IPS-NIHi11 (cell line): Measurements from ENCODE around the gene FLNB.

Experiments used
- DNase-seq: peaks from one replicate; pipeline ENCODE4 v3.0.0; 2012; ENCODE audit warnings: mixed read lengths, low spot score

FLNB gene

DNA sequence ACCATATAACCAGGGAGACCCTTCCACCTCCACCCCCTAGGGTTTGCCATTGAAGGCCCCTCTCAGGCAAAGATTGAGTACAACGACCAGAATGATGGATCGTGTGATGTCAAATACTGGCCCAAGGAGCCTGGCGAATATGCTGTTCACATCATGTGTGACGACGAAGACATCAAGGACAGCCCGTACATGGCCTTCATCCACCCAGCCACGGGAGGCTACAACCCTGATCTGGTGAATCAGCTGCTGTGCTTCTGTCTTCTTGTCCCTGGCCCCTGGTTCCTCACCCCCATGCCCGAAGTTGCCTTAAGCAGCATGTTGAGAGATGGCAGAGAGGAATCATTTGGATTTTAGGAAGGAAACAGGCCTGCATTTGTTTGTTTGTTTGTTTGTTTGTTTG, 98.4 kb downstream of the FLNB start:
- no peak for DNase-seq

DNA sequence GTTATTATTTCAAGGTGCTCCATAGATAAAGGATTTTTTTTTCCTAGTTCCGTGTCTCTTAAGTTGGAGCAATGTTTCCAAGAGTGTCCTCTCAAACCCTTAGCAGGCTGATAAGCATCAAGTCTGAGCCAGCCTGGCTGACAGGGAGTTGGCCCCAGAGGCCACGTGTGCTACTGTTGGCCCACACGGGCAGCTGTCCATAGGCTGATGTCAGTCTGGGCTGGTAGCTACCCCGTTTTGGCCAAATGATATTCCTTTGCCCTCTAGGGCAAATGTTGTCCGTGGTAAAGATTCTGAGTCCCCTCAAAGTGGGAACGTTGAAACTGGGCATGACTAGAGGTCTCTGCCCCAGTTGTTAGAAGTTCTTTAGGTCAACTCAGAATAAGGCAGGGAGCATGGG, 99.4 kb downstream of the FLNB start:
- DNase-seq = no peak

DNA sequence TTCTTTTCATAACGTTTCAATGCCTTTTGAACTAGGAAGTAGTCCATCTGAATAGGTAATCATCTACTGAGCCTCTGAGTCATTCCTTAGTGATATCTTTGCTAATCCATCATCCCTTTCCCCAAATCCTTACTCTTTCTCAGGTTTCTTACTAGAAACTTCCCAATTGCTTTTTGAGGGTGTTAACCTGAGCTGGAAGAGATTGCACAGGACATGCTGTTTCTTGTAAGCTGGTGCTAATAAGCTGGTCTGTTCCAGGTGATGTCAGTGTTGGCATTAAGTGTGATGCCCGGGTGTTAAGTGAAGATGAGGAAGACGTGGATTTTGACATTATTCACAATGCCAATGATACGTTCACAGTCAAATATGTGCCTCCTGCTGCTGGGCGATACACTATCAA, 101.5 kb downstream of the FLNB start:
- DNase-seq = no peak

DNA sequence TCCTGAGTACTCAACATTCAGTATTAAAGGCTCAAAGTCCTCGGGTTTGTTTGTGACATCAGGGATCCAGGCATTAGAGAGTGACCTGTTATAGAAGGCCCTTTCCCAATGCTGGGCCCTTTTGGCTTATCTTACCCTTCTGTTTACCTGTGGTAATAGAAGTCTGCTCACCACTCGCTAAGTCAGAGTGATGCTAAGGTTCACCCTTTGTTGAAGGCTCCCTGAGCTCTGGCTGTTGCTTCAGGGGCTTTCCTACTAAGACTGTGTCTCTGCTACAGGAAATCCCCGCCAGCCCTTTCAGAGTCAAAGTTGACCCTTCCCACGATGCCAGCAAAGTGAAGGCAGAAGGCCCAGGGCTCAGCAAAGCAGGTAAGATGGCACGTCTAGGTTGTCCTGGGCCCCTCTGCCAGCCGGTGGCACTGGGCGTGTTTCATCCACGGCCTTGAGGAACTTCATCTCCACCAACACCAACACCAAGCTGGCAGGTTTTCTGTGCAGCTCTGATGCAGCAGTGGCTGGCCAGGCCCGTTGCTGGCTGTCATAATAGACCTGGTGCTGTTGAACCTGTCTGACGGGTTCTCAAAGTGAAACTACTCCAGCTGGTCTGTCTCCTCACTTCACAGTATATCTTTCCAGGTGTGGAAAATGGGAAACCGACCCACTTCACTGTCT, 103.4 kb downstream of the FLNB start:
- peak; percentile 62 for DNase-seq

DNA sequence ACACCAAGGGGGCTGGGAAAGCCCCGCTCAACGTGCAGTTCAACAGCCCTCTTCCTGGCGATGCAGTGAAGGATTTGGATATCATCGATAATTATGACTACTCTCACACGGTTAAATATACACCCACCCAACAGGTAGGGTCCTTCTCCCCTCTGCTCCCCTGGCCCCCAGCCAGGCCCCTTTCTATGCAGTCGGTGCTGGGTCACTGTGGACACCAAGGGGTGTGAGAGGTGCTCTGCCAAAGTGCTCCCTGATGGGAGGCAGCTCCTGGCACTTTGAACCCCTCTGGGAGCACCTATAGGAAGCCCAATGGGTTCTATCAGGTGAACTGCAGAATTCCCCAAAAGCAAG, 103.9 kb downstream of the FLNB start:
- DNase-seq = no peak

DNA sequence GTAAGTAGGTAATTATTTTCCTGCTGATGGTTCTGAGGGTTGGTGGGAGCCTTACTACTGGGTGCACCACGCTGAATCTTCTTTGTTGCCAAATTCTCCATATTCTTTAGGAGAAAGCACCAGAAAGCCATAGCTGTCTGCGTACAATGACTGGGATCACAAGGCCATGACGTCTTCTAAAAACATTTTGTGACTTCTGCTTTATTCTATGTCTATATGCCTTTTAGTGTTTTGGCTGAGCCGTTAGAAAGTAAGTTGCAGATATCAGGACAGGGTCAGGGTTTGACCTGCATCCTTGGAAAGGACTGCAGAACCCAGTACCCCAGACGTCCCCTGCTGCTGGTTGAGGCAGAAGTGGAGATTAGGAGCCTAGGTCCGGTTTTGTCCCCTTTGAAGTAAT, 107.0 kb downstream of the FLNB start:
- no peak for DNase-seq

DNA sequence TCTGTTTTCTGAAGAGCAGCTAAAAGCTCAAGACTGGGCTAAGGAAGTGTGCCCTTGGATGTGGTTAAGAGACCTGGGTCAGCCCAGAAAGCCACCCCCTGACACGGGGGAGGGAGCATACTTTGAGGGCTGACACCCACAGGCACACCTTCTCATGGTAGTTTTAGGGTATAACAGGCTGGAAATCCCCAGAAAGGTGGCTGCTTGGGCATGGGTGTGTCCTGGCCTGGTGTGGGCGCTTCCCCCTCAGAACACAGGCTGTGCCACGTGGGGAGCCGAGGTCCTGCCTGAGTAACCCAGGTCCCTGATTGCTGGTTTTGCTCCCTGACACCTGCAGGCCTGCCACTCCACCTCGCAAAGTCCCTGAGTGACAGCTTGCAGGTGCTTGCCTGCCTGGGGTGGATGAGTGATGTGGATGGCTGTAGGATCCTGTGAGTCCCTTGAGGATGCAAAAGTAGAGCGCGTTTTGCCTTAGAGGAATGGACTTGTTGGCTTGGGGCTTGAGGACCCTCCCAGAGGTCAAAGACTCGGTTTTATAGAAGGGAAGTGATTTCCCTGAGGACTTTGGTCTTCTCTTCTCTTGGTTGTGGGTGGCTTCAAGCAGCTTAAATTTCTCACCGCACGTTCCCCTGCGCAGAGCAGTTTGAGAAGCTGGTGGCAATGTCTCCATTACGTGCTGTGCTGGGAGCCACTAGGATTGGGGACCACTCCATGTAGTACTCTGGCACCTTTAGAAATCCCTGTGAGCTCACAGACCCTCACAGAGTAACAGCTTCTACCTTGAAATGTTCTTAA, 108.1 kb downstream of the FLNB start:
- no peak for DNase-seq

DNA sequence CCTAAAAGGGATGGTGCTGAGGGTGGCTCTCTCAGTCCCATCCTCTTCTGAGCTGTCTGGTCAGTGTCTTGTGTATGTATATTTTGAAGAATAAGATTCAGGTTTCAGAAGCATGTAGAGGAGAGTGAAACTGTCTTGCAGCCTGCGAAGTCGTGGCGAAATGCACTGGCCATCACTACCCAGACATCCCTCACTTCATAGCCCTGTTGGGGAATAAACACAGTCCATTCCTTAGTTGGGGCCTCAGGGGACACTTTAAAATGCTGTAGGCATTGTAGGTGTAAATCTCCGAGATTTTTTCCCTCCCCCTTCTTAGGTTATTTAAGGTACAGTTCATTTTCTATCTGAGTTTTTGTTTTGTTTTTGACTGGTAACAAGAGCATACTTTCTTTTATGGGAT, 108.8 kb downstream of the FLNB start:
- DNase-seq = no peak

DNA sequence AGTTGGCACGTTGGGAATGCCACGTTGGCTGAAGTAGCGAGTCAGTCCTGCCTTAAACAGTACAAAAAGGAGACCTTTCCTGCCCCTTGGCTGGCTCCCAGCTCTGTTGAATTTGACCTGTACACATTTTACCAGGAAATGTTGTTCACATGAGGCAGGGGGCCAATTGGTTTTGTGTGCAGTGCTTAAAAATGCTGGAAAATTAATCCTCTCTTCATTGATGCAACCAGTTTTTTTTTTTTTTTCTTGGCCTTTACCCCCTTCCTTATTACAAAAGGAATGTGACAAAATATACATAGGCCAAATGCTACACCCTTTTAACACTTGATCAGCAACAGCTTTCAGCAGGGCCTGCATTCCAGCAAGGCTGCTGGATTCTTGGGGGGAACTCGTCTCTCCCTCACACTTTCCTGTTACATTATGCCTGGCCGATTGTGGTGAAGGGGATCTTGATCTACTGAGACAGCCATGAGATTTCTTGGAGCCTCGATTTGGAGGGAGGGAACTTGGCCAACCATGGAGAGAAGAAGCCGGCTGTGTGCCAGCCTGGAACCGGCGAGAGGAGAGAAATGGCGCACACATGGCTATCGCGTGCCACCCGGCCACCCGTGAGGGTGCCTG, 109.4 kb downstream of the FLNB start:
- DNase-seq = no peak

DNA sequence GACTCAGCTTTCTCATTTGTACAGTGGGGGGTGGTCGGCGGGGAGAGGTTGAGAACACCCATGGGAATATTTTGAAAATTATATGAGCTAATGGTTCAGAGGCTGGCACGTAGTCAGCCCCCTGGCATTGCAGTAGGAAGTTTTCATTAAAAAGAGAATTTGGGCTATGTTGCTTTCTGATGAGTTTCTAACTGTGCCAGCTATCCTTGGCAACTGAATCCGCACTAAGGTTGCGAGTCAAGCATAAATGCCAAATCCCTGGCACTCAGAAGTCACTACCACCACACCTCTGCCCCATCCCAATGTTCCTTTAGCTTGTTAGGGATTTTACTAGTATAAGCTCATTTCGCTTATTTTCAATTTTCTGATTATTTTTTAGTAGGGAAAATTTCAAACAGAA, 111.0 kb downstream of the FLNB start:
- no peak for DNase-seq

DNA sequence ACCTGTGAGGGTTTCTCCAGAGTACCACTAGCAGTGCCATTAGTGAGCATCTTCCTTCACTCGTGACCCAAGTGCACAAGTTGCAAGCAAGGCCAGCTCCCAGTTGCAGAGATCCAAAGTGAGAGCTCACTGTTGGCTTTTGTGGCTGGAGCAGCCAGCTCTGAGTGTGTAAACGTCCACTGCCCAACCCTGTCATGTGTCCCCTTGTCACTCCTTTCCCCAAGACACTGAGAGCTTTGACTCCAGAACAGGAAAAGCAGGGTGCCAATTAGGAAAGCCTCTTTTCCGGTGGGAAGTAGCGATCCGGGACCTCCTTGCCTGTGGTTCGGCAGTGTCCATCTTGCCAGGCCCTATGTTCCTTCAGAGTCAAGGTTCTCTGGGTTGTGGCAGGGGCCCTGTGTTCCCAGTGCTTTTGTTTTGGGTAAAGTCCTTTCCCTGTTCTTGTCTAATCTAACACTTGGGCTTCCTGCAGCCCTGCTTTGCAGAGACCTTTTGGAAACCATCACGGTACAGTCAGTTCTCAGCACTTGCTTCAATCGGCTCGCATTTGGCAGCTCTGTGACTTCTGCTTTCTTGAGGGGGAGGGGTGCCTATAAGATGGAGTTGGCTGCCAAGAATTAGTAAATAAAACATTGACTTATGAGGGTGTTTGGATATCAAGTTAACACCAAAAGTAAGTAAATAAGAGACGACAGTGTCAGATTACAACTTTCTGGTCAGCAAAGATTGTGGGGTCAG, 112.0 kb downstream of the FLNB start:
- DNase-seq = no peak

DNA sequence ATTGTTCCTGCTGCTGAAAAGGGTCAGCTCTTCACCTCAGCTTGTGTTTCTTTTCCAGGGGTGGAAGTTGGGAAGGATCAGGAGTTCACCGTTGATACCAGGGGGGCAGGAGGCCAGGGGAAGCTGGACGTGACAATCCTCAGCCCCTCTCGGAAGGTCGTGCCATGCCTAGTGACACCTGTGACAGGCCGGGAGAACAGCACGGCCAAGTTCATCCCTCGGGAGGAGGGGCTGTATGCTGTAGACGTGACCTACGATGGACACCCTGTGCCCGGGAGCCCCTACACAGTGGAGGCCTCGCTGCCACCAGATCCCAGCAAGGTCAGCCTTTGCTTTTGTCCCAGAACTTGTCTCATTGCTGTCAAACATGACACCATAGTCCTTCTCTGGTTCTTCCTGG, 113.0 kb downstream of the FLNB start:
- no peak for DNase-seq

DNA sequence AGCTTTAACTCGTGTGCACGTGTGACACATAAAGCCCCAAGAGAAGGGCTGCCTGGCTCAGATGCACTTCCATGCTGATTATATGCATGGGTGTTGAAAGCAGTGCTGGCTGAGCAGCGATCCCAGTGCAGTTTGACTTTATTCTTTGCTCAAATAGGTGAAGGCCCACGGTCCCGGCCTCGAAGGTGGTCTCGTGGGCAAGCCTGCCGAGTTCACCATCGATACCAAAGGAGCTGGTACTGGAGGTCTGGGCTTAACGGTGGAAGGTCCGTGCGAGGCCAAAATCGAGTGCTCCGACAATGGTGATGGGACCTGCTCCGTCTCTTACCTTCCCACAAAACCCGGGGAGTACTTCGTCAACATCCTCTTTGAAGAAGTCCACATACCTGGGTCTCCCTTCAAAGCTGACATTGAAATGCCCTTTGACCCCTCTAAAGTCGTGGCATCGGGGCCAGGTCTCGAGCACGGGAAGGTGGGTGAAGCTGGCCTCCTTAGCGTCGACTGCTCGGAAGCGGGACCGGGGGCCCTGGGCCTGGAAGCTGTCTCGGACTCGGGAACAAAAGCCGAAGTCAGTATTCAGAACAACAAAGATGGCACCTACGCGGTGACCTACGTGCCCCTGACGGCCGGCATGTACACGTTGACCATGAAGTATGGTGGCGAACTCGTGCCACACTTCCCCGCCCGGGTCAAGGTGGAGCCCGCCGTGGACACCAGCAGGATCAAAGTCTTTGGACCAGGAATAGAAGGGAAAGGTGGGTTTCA, 114.9 kb downstream of the FLNB start:
- no peak for DNase-seq

DNA sequence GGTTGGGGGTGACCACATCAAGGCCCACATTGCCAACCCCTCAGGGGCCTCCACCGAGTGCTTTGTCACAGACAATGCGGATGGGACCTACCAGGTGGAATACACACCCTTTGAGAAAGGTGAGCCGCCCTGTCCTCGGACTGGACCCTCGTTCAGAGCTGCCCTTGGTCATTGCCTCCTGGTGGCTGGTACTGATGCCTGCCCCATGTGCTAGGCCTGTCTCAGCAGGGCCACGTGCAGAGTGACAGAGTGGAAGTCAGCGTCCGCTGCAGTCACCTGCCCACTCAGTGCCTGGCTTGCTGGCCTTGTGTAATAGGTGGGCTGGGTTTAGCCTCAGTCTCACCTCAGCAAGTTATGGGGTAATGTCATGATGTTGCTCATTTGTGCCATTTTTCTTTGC, 116.2 kb downstream of the FLNB start:
- no peak for DNase-seq

DNA sequence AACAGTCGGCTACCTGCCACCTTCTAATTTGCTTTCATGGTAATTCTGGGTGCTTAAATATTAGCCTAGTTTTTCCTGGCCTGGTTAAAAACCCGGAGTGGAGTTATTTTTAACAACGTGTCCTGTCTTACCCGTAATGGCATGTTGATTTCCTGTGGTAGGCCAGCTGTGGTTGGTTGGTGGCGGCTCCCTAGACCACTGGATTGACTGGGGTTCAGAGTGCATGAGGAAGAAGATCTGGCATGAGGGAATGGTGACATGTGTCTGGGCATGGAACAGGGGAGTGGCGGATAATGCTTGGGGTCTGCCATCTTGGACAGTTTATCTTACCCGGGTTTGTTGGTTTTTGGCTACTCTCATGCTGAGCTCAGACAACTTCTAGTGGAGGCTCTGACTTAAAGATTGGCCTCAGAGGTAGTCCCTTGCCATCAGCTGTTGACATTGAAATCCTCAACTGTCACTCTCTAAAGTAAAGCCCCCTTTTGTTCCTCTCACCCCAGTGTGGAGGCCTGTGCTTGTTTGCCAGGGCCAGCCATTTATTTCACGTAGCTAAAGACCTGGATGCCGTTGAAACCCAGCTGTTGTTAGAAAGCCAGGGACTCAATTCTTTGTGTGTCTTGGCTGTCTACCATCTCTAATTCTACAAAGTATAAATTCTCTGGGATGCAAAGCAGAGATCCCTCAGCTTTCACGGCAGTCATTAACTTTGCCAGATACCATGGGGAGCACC, 121.0 kb downstream of the FLNB start:
- no peak for DNase-seq

DNA sequence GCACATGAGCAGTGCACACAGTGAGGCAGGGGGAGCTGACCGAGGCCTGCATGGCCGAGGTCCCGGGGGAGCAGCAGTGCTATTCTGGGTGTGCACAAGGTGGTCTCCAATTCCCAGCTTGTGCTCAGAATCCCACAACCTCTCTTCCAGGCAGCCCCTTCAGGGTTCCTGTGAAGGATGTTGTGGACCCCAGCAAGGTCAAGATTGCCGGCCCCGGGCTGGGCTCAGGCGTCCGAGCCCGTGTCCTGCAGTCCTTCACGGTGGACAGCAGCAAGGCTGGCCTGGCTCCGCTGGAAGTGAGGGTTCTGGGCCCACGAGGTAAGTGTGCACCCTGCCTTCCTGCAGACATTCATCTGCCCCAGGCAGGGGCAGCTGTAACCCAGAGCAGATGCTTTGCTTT, 122.4 kb downstream of the FLNB start:
- DNase-seq = no peak

DNA sequence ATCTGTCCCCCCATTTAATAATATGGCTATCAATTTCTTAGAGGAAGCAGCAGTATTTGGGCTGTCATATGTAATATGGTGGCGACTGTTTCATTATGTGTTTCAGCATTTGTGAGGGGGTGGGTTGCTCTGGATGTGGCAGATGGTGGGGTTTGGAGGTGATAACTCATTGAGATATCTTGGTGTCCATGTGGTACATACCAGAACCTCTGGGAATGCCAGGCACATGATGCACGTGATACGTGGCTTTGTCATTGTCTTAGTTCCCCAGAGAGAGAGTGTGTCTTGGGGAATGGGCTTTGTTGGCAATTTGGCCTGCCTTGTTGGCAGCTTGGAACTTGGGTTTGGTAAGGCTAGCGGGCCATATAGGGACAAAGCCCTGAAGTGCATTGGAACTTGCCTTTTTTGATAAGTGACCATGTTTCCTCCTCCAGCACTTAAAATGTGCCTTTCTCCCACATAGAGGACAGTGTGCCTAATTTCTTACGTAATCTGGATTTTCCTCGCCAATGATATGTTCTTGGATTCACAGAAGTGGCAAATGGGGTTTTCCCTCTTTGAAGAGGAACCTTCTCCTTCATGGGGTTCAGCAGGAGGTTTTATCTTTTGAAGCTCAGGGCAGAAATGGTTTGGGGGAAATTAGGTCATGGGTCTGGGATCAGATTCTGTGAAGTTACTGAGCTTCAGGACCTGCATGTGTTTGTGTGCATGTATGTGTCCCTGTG, 123.0 kb downstream of the FLNB start:
- DNase-seq = no peak

DNA sequence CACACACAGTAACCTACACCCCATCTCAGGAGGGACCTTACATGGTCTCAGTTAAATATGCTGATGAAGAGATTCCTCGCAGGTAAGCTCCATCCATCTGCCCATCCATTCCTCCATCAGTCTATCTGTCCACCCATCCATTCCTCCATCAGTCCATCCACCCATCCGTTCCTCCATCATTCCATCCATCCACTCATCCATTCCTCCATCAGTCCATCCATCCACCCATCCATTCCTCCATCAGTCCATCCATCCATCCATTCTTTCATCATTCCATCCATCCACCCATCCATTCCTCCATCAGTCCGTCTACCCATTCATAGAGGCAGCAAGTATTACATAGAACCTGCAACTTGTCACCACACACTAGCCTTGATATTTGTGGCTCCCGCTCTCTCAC, 124.6 kb downstream of the FLNB start:
- no peak for DNase-seq

DNA sequence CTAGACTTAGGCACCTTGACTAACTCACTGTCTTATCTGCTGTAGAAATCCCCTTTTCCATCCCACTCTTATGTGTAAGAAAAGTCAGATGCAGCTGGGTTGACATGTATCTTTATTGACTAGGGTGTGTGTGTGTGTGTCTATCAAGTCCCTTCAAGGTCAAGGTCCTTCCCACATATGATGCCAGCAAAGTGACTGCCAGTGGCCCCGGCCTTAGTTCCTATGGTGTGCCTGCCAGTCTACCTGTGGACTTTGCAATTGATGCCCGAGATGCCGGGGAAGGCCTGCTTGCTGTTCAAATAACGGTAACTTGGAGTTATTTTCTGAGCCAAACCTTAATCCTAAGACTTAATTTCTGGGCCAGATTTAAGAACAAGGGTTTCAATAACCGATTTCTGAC, 126.2 kb downstream of the FLNB start:
- no peak for DNase-seq

DNA sequence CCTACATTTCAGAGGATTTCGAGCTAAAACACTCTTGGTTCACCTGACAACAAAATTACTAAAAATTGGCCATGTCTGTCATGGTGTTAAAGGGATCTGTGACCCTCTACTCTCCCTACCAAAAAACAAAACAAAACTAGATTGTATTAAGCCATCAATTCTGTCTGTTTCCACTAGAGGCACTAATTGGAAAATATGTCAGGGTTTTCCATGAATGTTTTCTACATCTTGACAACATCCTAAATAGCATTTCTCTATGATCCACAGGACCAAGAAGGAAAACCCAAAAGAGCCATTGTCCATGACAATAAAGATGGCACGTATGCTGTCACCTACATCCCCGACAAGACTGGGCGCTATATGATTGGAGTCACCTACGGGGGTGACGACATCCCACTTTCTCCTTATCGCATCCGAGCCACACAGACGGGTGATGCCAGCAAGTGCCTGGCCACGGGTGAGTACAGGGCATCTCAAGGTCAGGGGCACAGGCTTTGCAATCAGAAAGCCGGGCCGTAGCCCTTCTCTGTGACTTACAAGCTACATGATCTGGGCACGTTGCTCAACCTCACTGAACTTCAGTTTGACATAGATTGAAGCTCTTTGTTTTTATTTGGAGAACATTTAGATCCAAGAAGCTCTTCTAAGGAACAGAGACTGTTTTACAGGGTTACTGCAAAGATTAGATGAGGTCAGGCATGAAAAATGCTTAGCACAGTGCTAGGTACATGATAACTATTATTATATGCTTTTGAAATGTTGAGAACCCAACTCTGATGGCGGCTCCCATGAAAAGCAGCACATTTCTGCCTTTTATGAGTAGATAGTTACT, 127.7 kb downstream of the FLNB start:
- DNase-seq = no peak
